ENCODE results near the gene PLXNA2. TPM values are rescaled to one million over a fixed set of nuclear protein-coding genes. Genes with fewer than 3 reads are reported as not detected.

Gene PLXNA2
- polyA plus RNA-seq, 2 of the 4 experiments (the other 2 are of a cell fraction), result 0.36 to 0.87 TPM

- Histone ChIP-seq H3K27ac (peak overlapping the region; percentile 66 to 69; a peak in 5 of 6 replicates), H3K4me3 (no peak overlapping the region), H3K4me2 (peak overlapping the region; percentile 71), H3K9me3 (no peaks in the 10 kb centered on the region), H3K4me1 (peaks cover 72% of the 10 kb centered on the region)
- no peak for TF ChIP-seq HMGXB4 (CRISPR knock-in tag; IDR thresholded peaks at IDR 0.05; ENCODE audit: borderline replicate concordance)
- TF ChIP-seq, protein P1, sequence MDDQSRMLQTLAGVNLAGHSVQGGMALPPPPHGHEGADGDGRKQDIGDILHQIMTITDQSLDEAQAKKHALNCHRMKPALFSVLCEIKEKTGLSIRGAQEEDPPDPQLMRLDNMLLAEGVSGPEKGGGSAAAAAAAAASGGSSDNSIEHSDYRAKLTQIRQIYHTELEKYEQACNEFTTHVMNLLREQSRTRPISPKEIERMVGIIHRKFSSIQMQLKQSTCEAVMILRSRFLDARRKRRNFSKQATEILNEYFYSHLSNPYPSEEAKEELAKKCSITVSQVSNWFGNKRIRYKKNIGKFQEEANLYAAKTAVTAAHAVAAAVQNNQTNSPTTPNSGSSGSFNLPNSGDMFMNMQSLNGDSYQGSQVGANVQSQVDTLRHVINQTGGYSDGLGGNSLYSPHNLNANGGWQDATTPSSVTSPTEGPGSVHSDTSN (IDR thresholded peaks at IDR 0.05), result no peak
- TF ChIP-seq RFX5 (IDR thresholded peaks at IDR 0.05), result no peak
- no peak for TF ChIP-seq MAX (IDR thresholded peaks at IDR 0.05)
- TF ChIP-seq RAD21 (conservative IDR thresholded peaks at IDR 0.05 in 1 of 2, IDR thresholded peaks at IDR 0.05 in 1 of 2), result no peak
- no peak for TF ChIP-seq BHLHE40 (IDR thresholded peaks at IDR 0.05; ENCODE audit: low read depth, low read length)
- no peak for TF ChIP-seq FOSL2 (IDR thresholded peaks at IDR 0.05)
- no peak for TF ChIP-seq FOSL2 (CRISPR knock-in tag; IDR thresholded peaks at IDR 0.05)
- TF ChIP-seq, protein P2, sequence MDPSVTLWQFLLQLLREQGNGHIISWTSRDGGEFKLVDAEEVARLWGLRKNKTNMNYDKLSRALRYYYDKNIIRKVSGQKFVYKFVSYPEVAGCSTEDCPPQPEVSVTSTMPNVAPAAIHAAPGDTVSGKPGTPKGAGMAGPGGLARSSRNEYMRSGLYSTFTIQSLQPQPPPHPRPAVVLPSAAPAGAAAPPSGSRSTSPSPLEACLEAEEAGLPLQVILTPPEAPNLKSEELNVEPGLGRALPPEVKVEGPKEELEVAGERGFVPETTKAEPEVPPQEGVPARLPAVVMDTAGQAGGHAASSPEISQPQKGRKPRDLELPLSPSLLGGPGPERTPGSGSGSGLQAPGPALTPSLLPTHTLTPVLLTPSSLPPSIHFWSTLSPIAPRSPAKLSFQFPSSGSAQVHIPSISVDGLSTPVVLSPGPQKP (IDR thresholded peaks at IDR 0.05; ENCODE audit: low read depth, low read length), result no peak
- no peak for TF ChIP-seq FOXS1 (CRISPR knock-in tag; IDR thresholded peaks at IDR 0.05)
- no peak for TF ChIP-seq JUNB (IDR thresholded peaks at IDR 0.05)
- TF ChIP-seq HDAC2 (IDR thresholded peaks at IDR 0.05), result no peak
- no peak for TF ChIP-seq HEYL (CRISPR knock-in tag; IDR thresholded peaks at IDR 0.05)
- TF ChIP-seq RARB (CRISPR knock-in tag; IDR thresholded peaks at IDR 0.05), result no peak
- WGBS (ENCODE audit: missing lambda C conversion rate), result 69% methylated on average over 9 of the region's 10 CpGs
- DNase-seq (ENCODE audit: low read depth in 1 of 2, low spot score in 1 of 2) (no peak), FAIRE-seq (no peak), ATAC-seq (no peak)
- CTCF ChIA-PET, result interaction anchor here (0.7 to 5.3 kb wide), 8 partner anchors 13 to 62 kb away, joined by 3 to 26 read pairs (median 4); partner anchors contain the start of gene PLXNA2
- POLR2A ChIA-PET, result interaction anchor here (1.4 to 3.6 kb wide), 2 partner anchors 20 to 51 kb away, joined by 4 to 19 read pairs; no protein-coding TSS in a partner anchor
Observed at GRCh38 chr1:208182880-208183645, 61.1 kb downstream of the PLXNA2 start.

DNA sequence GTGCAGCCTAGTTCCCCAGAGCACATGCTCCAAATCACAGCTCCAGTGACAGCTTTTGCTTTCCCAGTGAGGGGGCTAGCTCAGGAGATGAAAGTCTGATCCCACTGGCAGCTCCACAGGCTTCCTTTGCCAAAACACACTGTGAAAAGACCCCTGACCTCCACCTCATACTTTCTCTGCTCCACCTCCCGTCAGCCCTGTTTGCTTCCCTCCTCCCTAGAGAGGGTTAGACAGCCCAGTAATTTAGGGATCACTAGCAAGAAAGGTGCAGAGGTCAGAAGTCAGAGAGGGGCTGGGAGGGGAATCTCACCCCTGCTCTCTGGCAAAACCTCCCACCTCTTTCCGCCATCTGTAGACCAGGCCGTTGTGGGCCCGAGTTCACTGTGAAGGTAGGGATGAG lies 62.8 kb downstream of the PLXNA2 start:
- Histone ChIP-seq H3K4me3 (no peak overlapping the region), H3K9me3 (no peaks in the 10 kb centered on the region), H3K4me2 (no peak overlapping the region), H3K4me1 (peaks cover 87% of the 10 kb centered on the region), H3K27ac (peak overlapping the region; percentile 5 to 55; a peak in 4 of 6 replicates)
- DNase-seq (ENCODE audit: low read depth in 1 of 2, low spot score in 1 of 2) (no peak), FAIRE-seq (no peak), ATAC-seq (no peak)
- TF ChIP-seq SMC3 (IDR thresholded peaks at IDR 0.05) (no peak), CEBPB (IDR thresholded peaks at IDR 0.05) (no peak), MAX (IDR thresholded peaks at IDR 0.05) (no peak), USF2 (IDR thresholded peaks at IDR 0.05) (no peak), MAFK (IDR thresholded peaks at IDR 0.05; ENCODE audit: partially characterized antibody) (no peak), HMGXB4 (CRISPR knock-in tag; IDR thresholded peaks at IDR 0.05; ENCODE audit: borderline replicate concordance) (no peak), EHF (CRISPR knock-in tag; IDR thresholded peaks at IDR 0.05) (no peak)
- 95% methylated on average over 4 of the region's 4 CpGs for WGBS (ENCODE audit: missing lambda C conversion rate)
- ChIA-PET POLR2A (no interaction called here), CTCF (interaction anchor here (1.4 to 5.3 kb wide), 5 partner anchors 18 to 64 kb away, joined by 3 to 26 read pairs (median 3); partner anchors contain the start of gene PLXNA2)
